ENCODE data around the gene FGFBP2.

FGFBP2 gene

DNA sequence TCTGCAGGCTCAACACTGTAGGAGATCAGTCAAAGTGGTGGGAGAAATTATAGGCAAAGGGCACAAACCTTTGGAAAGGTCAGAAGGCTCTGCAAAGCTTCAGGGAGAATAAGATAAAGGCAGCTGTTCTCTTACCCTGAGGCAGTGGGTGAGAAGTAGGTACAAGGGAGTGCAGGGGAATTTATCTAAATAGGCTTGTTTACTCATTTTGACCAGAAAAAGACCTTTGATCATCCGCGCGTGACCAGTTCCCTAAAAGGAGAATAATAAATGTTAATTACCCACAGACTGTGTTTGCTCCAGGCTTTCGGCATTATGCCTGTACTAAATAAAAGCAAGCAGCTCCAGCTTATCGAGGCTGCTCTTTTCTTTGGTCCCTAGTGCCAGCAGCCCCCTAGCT lies 9.3 kb downstream of the FGFBP2 start:
- H3K27ac ChIP-seq (ENCODE audit: insufficient read depth, low read length, poor library complexity, severe bottlenecking): no peak overlapping the region
- no peaks in the 10 kb centered on the region for H3K27me3 ChIP-seq (replicated peaks; ENCODE audit: control insufficient read depth, insufficient read depth, low read length, poor library complexity, severe bottlenecking)
- no peaks in the 10 kb centered on the region for H3K36me3 ChIP-seq (ENCODE audit: control insufficient read depth, insufficient read depth, low read length)
- H3K4me3 ChIP-seq (ENCODE audit: insufficient read depth, low read depth, low read length, poor library complexity, severe bottlenecking): no peak overlapping the region
- H3K9me3 ChIP-seq (ENCODE audit: control insufficient read depth, low read length): no peaks in the 10 kb centered on the region
- no peak for DNase-seq
- H3K4me1 ChIP-seq (ENCODE audit: control insufficient read depth, insufficient read depth, low read length, poor library complexity, severe bottlenecking): no peaks in the 10 kb centered on the region

DNA sequence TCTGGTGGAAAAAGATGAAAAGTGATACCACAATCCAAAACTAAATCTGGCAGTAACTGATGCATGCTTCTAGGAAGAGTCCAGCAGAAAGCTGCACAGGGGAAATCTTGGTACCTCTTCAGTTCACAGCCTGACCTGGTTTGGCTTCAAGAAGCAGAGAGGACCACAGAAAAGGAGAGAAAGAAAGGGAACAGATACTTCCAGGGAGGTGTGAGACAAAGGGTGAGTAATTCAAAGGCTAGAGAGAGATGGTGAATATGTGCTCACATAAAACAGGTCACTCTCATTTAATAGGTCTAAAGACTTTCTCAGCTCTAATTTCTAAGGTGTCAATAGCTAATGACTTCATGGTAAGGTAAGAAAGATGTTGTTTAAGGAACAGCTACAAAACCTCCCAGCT lies 11.2 kb downstream of the FGFBP2 start:
- H3K4me1 ChIP-seq (ENCODE audit: control insufficient read depth, insufficient read depth, low read length, poor library complexity, severe bottlenecking): no peaks in the 10 kb centered on the region
- H3K4me3 ChIP-seq (ENCODE audit: insufficient read depth, low read depth, low read length, poor library complexity, severe bottlenecking): no peak overlapping the region
- no peaks in the 10 kb centered on the region for H3K9me3 ChIP-seq (ENCODE audit: control insufficient read depth, low read length)
- H3K36me3 ChIP-seq (ENCODE audit: control insufficient read depth, insufficient read depth, low read length): no peaks in the 10 kb centered on the region
- H3K27ac ChIP-seq (ENCODE audit: insufficient read depth, low read length, poor library complexity, severe bottlenecking): no peak overlapping the region
- DNase-seq: no peak
- H3K27me3 ChIP-seq (replicated peaks; ENCODE audit: control insufficient read depth, insufficient read depth, low read length, poor library complexity, severe bottlenecking): no peaks in the 10 kb centered on the region

DNA sequence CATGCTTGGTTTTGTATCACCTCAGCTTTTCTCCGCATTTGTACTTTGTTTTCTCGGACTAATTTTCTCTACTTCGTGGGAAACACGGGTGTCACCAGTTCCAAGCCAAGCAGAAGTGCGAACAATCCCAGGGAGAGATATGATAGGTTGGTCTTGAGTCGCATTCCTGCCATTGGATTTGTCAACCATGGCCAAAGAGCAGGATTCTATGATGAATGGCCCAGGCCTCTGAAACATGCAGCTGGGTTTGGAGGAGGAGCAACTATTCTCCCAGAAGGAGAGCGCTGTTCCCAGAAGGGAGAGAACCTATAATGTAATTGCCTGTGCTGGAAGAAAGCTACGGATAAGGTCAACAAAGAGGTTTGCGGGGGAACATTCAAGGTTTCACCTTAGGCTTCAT lies 14.1 kb downstream of the FGFBP2 start:
- no peak overlapping the region for H3K4me3 ChIP-seq (ENCODE audit: insufficient read depth, low read depth, low read length, poor library complexity, severe bottlenecking)
- no peak overlapping the region for H3K27ac ChIP-seq (ENCODE audit: insufficient read depth, low read length, poor library complexity, severe bottlenecking)
- no peaks in the 10 kb centered on the region for H3K4me1 ChIP-seq (ENCODE audit: control insufficient read depth, insufficient read depth, low read length, poor library complexity, severe bottlenecking)
- H3K9me3 ChIP-seq (ENCODE audit: control insufficient read depth, low read length): no peaks in the 10 kb centered on the region
- DNase-seq: no peak
- H3K27me3 ChIP-seq (replicated peaks; ENCODE audit: control insufficient read depth, insufficient read depth, low read length, poor library complexity, severe bottlenecking): no peaks in the 10 kb centered on the region
- no peaks in the 10 kb centered on the region for H3K36me3 ChIP-seq (ENCODE audit: control insufficient read depth, insufficient read depth, low read length)

DNA sequence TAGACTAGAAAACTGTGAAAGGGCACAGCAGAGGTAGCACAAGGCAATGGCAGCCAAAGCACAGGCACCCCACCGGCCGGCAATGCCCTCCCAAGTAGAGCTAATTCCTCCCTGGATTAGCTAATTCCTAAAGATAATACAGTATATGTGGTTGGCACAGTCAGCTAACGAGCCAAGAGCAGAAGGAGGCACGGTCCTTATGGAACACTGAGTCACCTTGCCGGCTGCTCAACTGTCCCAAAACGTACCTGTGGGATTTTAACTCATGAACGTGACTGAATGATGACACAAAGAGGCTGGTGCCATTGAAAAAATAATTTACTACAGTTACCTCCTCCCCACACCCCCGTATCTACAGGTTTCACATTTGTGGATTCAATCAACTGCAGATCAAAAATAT lies 15.3 kb downstream of the FGFBP2 start:
- no peak for DNase-seq
- H3K4me3 ChIP-seq (ENCODE audit: insufficient read depth, low read depth, low read length, poor library complexity, severe bottlenecking): no peak overlapping the region
- H3K27me3 ChIP-seq (replicated peaks; ENCODE audit: control insufficient read depth, insufficient read depth, low read length, poor library complexity, severe bottlenecking): no peaks in the 10 kb centered on the region
- no peaks in the 10 kb centered on the region for H3K9me3 ChIP-seq (ENCODE audit: control insufficient read depth, low read length)
- H3K27ac ChIP-seq (ENCODE audit: insufficient read depth, low read length, poor library complexity, severe bottlenecking): no peak overlapping the region
- H3K36me3 ChIP-seq (ENCODE audit: control insufficient read depth, insufficient read depth, low read length): no peaks in the 10 kb centered on the region
- no peaks in the 10 kb centered on the region for H3K4me1 ChIP-seq (ENCODE audit: control insufficient read depth, insufficient read depth, low read length, poor library complexity, severe bottlenecking)

DNA sequence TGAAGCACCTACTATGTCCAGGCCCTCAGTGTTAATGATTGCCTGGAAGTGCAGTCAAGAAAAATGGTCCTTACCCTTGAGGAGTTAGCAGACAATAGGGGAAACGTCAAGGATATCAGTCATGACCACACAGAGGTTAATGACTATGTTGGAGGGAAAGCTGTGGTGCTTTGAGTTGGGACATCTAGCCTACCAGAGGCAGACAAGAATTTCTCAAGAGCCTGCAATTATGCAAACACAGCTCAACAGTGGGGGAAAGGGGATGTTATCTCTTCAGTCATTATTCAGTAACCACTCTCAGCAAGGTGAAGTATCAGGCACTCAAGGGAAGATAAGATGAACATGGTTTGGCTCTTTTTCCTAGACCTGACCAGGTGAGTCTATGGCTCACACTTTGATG lies 17.5 kb downstream of the FGFBP2 start:
- H3K9me3 ChIP-seq (ENCODE audit: control insufficient read depth, low read length): no peaks in the 10 kb centered on the region
- no peak for DNase-seq
- no peaks in the 10 kb centered on the region for H3K27me3 ChIP-seq (replicated peaks; ENCODE audit: control insufficient read depth, insufficient read depth, low read length, poor library complexity, severe bottlenecking)
- H3K27ac ChIP-seq (ENCODE audit: insufficient read depth, low read length, poor library complexity, severe bottlenecking): no peak overlapping the region
- no peaks in the 10 kb centered on the region for H3K36me3 ChIP-seq (ENCODE audit: control insufficient read depth, insufficient read depth, low read length)
- H3K4me3 ChIP-seq (ENCODE audit: insufficient read depth, low read depth, low read length, poor library complexity, severe bottlenecking): no peak overlapping the region
- H3K4me1 ChIP-seq (ENCODE audit: control insufficient read depth, insufficient read depth, low read length, poor library complexity, severe bottlenecking): no peaks in the 10 kb centered on the region

DNA sequence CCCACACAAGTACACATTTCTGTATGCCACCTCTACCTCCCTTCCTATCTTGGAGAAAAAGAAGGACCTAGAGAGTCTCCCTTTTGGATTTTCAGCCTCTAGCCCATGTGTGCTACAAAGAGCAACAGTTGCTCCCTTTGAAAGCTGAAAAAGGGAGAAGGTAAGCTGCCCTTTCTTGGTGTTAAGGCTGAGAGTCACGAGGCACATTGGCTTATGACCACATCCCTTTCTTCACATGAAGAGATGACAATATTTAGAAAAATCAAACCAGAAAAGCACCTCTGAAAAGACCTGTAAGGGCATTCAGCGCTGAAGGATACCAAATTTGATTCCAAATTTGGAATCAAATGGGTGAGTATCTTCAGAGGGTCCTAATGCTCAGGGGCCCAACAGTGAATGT lies 18.1 kb downstream of the FGFBP2 start:
- no peak overlapping the region for H3K4me3 ChIP-seq (ENCODE audit: insufficient read depth, low read depth, low read length, poor library complexity, severe bottlenecking)
- H3K4me1 ChIP-seq (ENCODE audit: control insufficient read depth, insufficient read depth, low read length, poor library complexity, severe bottlenecking): no peaks in the 10 kb centered on the region
- H3K36me3 ChIP-seq (ENCODE audit: control insufficient read depth, insufficient read depth, low read length): no peaks in the 10 kb centered on the region

DNA sequence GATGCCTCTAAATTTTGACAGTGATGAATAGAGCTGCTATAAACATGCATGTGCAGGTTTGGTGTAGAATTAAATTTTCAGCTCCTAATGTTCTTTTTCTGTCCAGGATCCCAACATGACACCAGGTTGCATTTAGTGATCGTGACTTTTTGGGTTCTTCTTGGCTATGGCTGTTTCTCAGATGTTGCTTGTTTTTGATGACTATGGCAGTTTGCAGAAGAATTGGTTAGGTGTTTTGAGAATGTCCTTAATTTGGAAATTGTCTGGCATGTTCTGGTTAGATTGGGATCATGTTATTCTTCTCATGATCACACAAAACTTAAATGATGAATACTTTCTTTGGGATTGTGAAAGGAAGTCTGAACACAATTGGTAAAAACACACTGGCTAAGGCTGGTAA lies 20.7 kb downstream of the FGFBP2 start:
- H3K36me3 ChIP-seq (ENCODE audit: control insufficient read depth, insufficient read depth, low read length): no peaks in the 10 kb centered on the region

More for the DNA sequence above, 18.1 kb downstream of the FGFBP2 start:
- H3K9me3 ChIP-seq (ENCODE audit: control insufficient read depth, low read length): no peaks in the 10 kb centered on the region
- DNase-seq: no peak
- no peak overlapping the region for H3K27ac ChIP-seq (ENCODE audit: insufficient read depth, low read length, poor library complexity, severe bottlenecking)
- H3K27me3 ChIP-seq (replicated peaks; ENCODE audit: control insufficient read depth, insufficient read depth, low read length, poor library complexity, severe bottlenecking): no peaks in the 10 kb centered on the region

DNA sequence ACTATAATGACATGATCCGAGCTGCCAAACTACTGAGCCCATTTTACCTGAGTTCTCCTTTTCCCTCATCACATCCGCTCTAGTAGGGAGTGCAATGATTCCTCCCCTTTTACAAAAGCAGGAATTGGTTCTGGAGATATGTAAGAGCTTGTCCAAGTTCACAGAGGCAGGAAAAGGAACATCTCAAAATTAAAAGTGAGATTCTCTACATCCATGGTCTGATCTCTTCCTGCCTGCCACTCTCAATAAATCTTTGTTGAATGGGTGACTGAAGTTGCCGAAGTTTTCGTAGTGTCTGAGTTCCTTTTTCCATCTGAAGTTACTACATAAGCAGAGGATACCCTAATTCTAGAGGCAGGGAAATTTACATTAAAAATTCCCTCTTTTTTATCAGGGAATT lies 24.3 kb downstream of the FGFBP2 start, which contains the start of gene FGFBP1:
TSS of gene FGFBP1 (minus strand) at position 101 of the 400 bp plus-strand sequence. CDS start 2,108 bp downstream, outside the sequence.
- no peak for DNase-seq
- Histone ChIP-seq H3K36me3 (ENCODE audit: control insufficient read depth, insufficient read depth, low read length) (no peaks in the 10 kb centered on the region), H3K4me3 (ENCODE audit: insufficient read depth, low read depth, low read length, poor library complexity, severe bottlenecking) (no peak within 1 kb of the TSS), H3K9me3 (ENCODE audit: control insufficient read depth, low read length) (no peaks in the 10 kb centered on the region), H3K27ac (ENCODE audit: insufficient read depth, low read length, poor library complexity, severe bottlenecking) (no peak within 1 kb of the TSS), H3K27me3 (replicated peaks; ENCODE audit: control insufficient read depth, insufficient read depth, low read length, poor library complexity, severe bottlenecking) (no peaks in the 10 kb centered on the region), H3K4me1 (ENCODE audit: control insufficient read depth, insufficient read depth, low read length, poor library complexity, severe bottlenecking) (no peaks in the 10 kb centered on the region)

More for the DNA sequence above, 20.7 kb downstream of the FGFBP2 start:
- H3K27me3 ChIP-seq (replicated peaks; ENCODE audit: control insufficient read depth, insufficient read depth, low read length, poor library complexity, severe bottlenecking): no peaks in the 10 kb centered on the region
- DNase-seq: no peak
- no peak overlapping the region for H3K27ac ChIP-seq (ENCODE audit: insufficient read depth, low read length, poor library complexity, severe bottlenecking)
- H3K9me3 ChIP-seq (ENCODE audit: control insufficient read depth, low read length): no peaks in the 10 kb centered on the region
- H3K4me3 ChIP-seq (ENCODE audit: insufficient read depth, low read depth, low read length, poor library complexity, severe bottlenecking): no peak overlapping the region
- no peaks in the 10 kb centered on the region for H3K4me1 ChIP-seq (ENCODE audit: control insufficient read depth, insufficient read depth, low read length, poor library complexity, severe bottlenecking)

DNA sequence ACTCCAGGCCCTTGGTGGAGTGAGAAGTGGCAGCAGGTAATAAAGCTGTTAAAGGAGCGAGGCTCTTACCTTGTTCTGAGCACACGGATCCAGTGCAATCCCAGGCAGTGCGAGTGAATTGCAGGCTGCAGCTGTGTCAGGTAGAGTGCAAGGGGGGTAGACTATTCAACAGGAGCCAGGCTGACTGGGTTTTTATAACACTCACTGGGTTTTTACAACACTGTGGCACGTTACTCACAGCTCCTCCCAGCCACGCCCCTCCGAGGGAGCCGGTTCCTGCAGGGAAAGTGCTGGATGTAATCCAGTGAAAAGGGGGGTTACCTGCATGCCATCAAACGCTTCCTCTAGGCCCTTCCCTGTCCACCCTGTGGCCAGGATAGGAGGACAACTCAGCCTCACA lies 24.8 kb downstream of the FGFBP2 start:
- Histone ChIP-seq H3K27ac (ENCODE audit: insufficient read depth, low read length, poor library complexity, severe bottlenecking) (no peak overlapping the region), H3K4me1 (ENCODE audit: control insufficient read depth, insufficient read depth, low read length, poor library complexity, severe bottlenecking) (no peaks in the 10 kb centered on the region), H3K36me3 (ENCODE audit: control insufficient read depth, insufficient read depth, low read length) (no peaks in the 10 kb centered on the region), H3K4me3 (ENCODE audit: insufficient read depth, low read depth, low read length, poor library complexity, severe bottlenecking) (no peak overlapping the region), H3K9me3 (ENCODE audit: control insufficient read depth, low read length) (no peaks in the 10 kb centered on the region), H3K27me3 (replicated peaks; ENCODE audit: control insufficient read depth, insufficient read depth, low read length, poor library complexity, severe bottlenecking) (no peaks in the 10 kb centered on the region)
- DNase-seq: no peak

DNA sequence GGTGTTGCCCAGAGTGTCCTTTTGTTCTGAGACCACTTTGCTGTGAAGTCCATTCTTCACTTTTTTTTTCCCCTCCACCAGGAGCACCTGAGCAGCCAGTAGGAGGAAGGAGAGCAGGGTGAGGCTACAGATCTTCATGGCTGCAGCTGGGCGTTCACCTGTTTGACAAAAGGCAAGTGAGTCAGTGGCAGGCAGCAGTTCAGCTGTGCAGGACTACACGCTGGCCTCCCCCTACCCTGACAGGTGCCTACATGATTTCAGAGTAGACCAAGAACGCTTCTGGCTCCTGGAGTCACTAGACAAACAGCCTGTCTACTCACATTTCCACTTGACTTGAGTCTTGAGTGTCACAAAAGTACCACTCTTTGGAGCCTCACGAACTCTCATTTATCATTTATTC lies 26.5 kb downstream of the FGFBP2 start:
- no peaks in the 10 kb centered on the region for H3K9me3 ChIP-seq (ENCODE audit: control insufficient read depth, low read length)
- H3K4me3 ChIP-seq (ENCODE audit: insufficient read depth, low read depth, low read length, poor library complexity, severe bottlenecking): no peak overlapping the region
- H3K4me1 ChIP-seq (ENCODE audit: control insufficient read depth, insufficient read depth, low read length, poor library complexity, severe bottlenecking): no peaks in the 10 kb centered on the region
- no peak for DNase-seq
- H3K27ac ChIP-seq (ENCODE audit: insufficient read depth, low read length, poor library complexity, severe bottlenecking): no peak overlapping the region
- no peaks in the 10 kb centered on the region for H3K36me3 ChIP-seq (ENCODE audit: control insufficient read depth, insufficient read depth, low read length)
- no peaks in the 10 kb centered on the region for H3K27me3 ChIP-seq (replicated peaks; ENCODE audit: control insufficient read depth, insufficient read depth, low read length, poor library complexity, severe bottlenecking)

All from effector memory CD4-positive, alpha-beta T cell (primary cell).